ENCODE measurements around the gene NANOS2. TPM values are rescaled to one million over a fixed set of nuclear protein-coding genes. Genes with fewer than 3 reads are reported as not detected.

Gene NANOS2
- total and polyA plus RNA-seq, 2 of the 4 experiments (the other 2 are of a cell fraction): not detected

DNA sequence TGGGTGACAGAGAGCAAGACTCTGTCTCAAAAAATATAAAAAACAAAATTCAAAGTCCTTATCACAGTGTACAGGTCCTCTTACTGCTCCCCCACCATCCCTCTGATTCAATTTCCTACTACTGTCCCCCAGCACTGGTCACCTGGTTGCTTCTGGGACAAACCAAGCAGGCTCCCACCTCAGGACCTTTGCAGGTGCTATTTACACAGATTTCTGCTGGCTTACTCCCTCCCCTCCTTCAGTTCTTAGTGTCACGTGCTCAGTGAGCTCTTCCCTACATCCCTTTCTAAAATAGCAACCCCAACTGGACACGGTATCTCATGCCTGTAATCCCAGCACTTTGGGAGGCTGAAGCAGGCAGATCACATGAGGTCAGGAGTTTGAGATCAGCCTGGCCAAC, 34.6 kb downstream of the NANOS2 start:
- H4K5ac ChIP-seq (ENCODE audit: low read depth, low read length): no peak overlapping the region
- CTCF ChIA-PET: no interaction called here
- POLR2A ChIA-PET (ENCODE audit: unreplicated experiment): no interaction called here

More for the DNA sequence above, 34.6 kb downstream of the NANOS2 start:
- dilution Hi-C loops (cut with HindIII; ENCODE audit: low sequenced_read_pairs, unreplicated experiment) (no loop called here), intact Hi-C loops (cut with micrococcal nuclease) (no loop called here), in situ Hi-C loops (cut with MboI; ENCODE audit: low sequenced_read_pairs) (no loop called here)
- no peak overlapping the region for H3K9ac ChIP-seq (ENCODE audit: low read depth, low read length)
- H3K56ac ChIP-seq (ENCODE audit: extremely low read depth, insufficient read depth, low read length): no peak overlapping the region
- H3K4me2 ChIP-seq (ENCODE audit: low read depth, low read length): no peak overlapping the region
- peaks cover 7% of the 10 kb centered on the region; the same call in 1 of the 2 replicates for H3K36me3 ChIP-seq (ENCODE audit: control insufficient read depth, insufficient read depth, low read length)
- H2BK120ac ChIP-seq (ENCODE audit: low read depth, low read length): no peak overlapping the region
- H3K27ac ChIP-seq (ENCODE audit: insufficient read depth, low read length): no peak overlapping the region
- H3K27me3 ChIP-seq (ENCODE audit: control insufficient read depth, insufficient read depth, low read length): peaks cover 9% of the 10 kb centered on the region; the same call in 1 of the 2 replicates
- peaks cover 9% of the 10 kb centered on the region for H4K20me1 ChIP-seq (ENCODE audit: insufficient read depth, low read length)
- no peak overlapping the region for H2BK5ac ChIP-seq (ENCODE audit: low read depth, low read length, poor library complexity, severe bottlenecking)
- no peak overlapping the region for H4K91ac ChIP-seq (ENCODE audit: insufficient read depth, low read depth, low read length)
- H3K4me3 ChIP-seq (ENCODE audit: insufficient read depth, low read depth, low read length): no peak overlapping the region
- no peak overlapping the region for H3K23ac ChIP-seq (ENCODE audit: low read depth, low read length)
- no peak overlapping the region for H2BK20ac ChIP-seq (ENCODE audit: low read depth, low read length)
- H2AK5ac ChIP-seq (ENCODE audit: low read depth, low read length): no peak overlapping the region
- WGBS, 2 experiments (ENCODE audit: extremely low coverage in 2 of 2, insufficient read length in 1 of 2): 83% methylated on average over 1 of the region's 2 CpGs; no CpG with 5 or more reads in 1 of the 2 experiments
- no peak overlapping the region for H4K8ac ChIP-seq (ENCODE audit: low read depth in 2 of 2, low read length in 2 of 2)
- H2AFZ ChIP-seq (replicated peaks; ENCODE audit: low read length, poor library complexity): no peak overlapping the region
- no peak for DNase-seq
- H3K14ac ChIP-seq (replicated peaks; ENCODE audit: low read depth, low read length): no peak overlapping the region
- TF ChIP-seq POLR2A (IDR thresholded peaks at IDR 0.05; ENCODE audit: low read depth, low read length): no peak
- TF ChIP-seq, protein P1, sequence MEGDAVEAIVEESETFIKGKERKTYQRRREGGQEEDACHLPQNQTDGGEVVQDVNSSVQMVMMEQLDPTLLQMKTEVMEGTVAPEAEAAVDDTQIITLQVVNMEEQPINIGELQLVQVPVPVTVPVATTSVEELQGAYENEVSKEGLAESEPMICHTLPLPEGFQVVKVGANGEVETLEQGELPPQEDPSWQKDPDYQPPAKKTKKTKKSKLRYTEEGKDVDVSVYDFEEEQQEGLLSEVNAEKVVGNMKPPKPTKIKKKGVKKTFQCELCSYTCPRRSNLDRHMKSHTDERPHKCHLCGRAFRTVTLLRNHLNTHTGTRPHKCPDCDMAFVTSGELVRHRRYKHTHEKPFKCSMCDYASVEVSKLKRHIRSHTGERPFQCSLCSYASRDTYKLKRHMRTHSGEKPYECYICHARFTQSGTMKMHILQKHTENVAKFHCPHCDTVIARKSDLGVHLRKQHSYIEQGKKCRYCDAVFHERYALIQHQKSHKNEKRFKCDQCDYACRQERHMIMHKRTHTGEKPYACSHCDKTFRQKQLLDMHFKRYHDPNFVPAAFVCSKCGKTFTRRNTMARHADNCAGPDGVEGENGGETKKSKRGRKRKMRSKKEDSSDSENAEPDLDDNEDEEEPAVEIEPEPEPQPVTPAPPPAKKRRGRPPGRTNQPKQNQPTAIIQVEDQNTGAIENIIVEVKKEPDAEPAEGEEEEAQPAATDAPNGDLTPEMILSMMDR (conservative IDR thresholded peaks at IDR 0.05; ENCODE audit: low read depth, low read length): no peak
- TF ChIP-seq CHD1 (IDR thresholded peaks at IDR 0.05; ENCODE audit: low read depth, low read length): no peak
- TF ChIP-seq CEBPB (IDR thresholded peaks at IDR 0.05; ENCODE audit: low read depth, low read length): no peak
- TF ChIP-seq MXI1 (IDR thresholded peaks at IDR 0.05; ENCODE audit: borderline replicate concordance, low read depth, low read length): no peak
- no peak for TF ChIP-seq MAFK (IDR thresholded peaks at IDR 0.05; ENCODE audit: low read depth, low read length)
- TF ChIP-seq, protein P2, sequence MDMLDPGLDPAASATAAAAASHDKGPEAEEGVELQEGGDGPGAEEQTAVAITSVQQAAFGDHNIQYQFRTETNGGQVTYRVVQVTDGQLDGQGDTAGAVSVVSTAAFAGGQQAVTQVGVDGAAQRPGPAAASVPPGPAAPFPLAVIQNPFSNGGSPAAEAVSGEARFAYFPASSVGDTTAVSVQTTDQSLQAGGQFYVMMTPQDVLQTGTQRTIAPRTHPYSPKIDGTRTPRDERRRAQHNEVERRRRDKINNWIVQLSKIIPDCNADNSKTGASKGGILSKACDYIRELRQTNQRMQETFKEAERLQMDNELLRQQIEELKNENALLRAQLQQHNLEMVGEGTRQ (IDR thresholded peaks at IDR 0.05; ENCODE audit: low read depth, low read length): no peak
- H3K4me1 ChIP-seq (ENCODE audit: control insufficient read depth, insufficient read depth, low read length): peaks cover 9% of the 10 kb centered on the region
- H3K79me1 ChIP-seq (ENCODE audit: low read depth in 1 of 2, low read length in 2 of 2): peaks cover 8 to 16% of the 10 kb centered on the region in 2 experiments
- H3K9me1 ChIP-seq (ENCODE audit: insufficient read depth, low read length): no peaks in the 10 kb centered on the region
- BruUV-seq (replicated peaks): no TSS peak
- no peak overlapping the region for H2AK9ac ChIP-seq (replicated peaks; ENCODE audit: low read depth, low read length, poor library complexity)
- H3K9me3 ChIP-seq (ENCODE audit: control insufficient read depth, insufficient read depth, low read length): no peaks in the 10 kb centered on the region
- H2BK15ac ChIP-seq (ENCODE audit: low read depth, low read length): no peak overlapping the region
- no peak for ATAC-seq (ENCODE audit: low read depth)
- no peak overlapping the region for H3K18ac ChIP-seq (ENCODE audit: low read depth, low read length)
- H3K4ac ChIP-seq (ENCODE audit: low read depth, low read length): no peak overlapping the region
